SK-N-SH (cell line): ENCODE data around the gene PGBD4. TPM values are rescaled to one million over a fixed set of nuclear protein-coding genes. Genes with fewer than 3 reads are reported as not detected.

Experiments used
- CTCF ChIA-PET: fragments of 300-600, 350-600 bp; formaldehyde crosslinking; extraction: SDS; loops from one replicate; lab custom pipeline; 2021; lab: Yijun Ruan, JAX
- POLR2A ChIA-PET: fragments of 350-600 bp; sonication (Branson Sonifier 250); formaldehyde crosslinking; extraction: SDS; loops from one replicate; lab custom pipeline; 2020; ENCODE audit warnings: antibody characterized with exemption, inconsistent platforms; lab: Yijun Ruan, JAX
- DNase-seq: peaks from one replicate; pipeline ENCODE4 v3.0.0; 2012
- H2AFZ ChIP-seq: fragments of 200-600 bp; sonication (generic); 2 replicates; pipeline ENCODE4 v1.8.1; 2016; ENCODE audit warnings: antibody characterized with exemption, mild to moderate bottlenecking, low read depth
- H3F3A ChIP-seq: fragments of 200-600 bp; sonication (generic); replicated peaks from 2 replicates; pipeline ENCODE3; 2016; ENCODE audit warnings: antibody characterized with exemption, mild to moderate bottlenecking; ENCODE audit not compliant: insufficient read depth
- H3K27ac ChIP-seq, 2 experiments: fragments of 200-500 bp in 1 of 2; fragments of 200-600 bp in 1 of 2; sonication (Bioruptor generic) in 1 of 2; sonication (generic), shearing (Covaris generic) in 1 of 2; 2 replicates each; pipeline versions ENCODE4 v1.5.1 to v1.6.1; 2014 to 2016; ENCODE audit warnings: low read depth in 2 of 2, inconsistent platforms in 1 of 2, low read length in 1 of 2, mild to moderate bottlenecking in 1 of 2, mixed read lengths in 1 of 2
- H3K27me3 ChIP-seq: fragments of 200-600 bp; sonication (generic), shearing (Covaris generic); 2 replicates; pipeline ENCODE4 v1.6.1; 2016; ENCODE audit warnings: mixed run types; ENCODE audit not compliant: insufficient read depth
- H3K36me3 ChIP-seq, 2 experiments: fragments of 200-500 bp in 1 of 2; fragments of 200-600 bp in 1 of 2; sonication (Bioruptor generic) in 1 of 2; sonication (generic) in 1 of 2; replicated peaks in 1 of 2; 2 replicates each; pipeline versions ENCODE3 to v1.5.1; 2014 to 2016; ENCODE audit warnings: low read length in 1 of 2, mild to moderate bottlenecking in 1 of 2; ENCODE audit not compliant: insufficient read depth in 2 of 2, control insufficient read depth in 1 of 2
- H3K4me1 ChIP-seq, 2 experiments: fragments of 200-500 bp in 1 of 2; fragments of 200-600 bp in 1 of 2; sonication (Bioruptor generic) in 1 of 2; sonication (generic), shearing (Covaris generic) in 1 of 2; 2 replicates each; pipeline versions ENCODE4 v1.5.1 to v1.6.1; 2014 to 2016; ENCODE audit warnings: low read depth in 1 of 2, low read length in 1 of 2, mixed run types in 1 of 2; ENCODE audit not compliant: insufficient read depth in 2 of 2, control insufficient read depth in 1 of 2
- H3K4me2 ChIP-seq: fragments of 200-600 bp; sonication (generic), shearing (Covaris generic); 2 replicates; pipeline ENCODE4 v1.6.1; 2017; ENCODE audit warnings: mixed run types
- H3K4me3 ChIP-seq, 2 experiments: fragments of 200-500 bp in 1 of 2; fragments of 200-600 bp in 1 of 2; sonication (Bioruptor generic) in 1 of 2; sonication (generic), shearing (Covaris generic) in 1 of 2; 2 replicates each; pipeline versions ENCODE4 v1.5.1 to v1.8.1; 2014 to 2016; ENCODE audit warnings: low read depth in 2 of 2, inconsistent platforms in 1 of 2, low read length in 1 of 2, mild to moderate bottlenecking in 1 of 2, mixed read lengths in 1 of 2, moderate library complexity in 1 of 2
- H3K79me2 ChIP-seq: fragments of 200-600 bp; sonication (generic); 2 replicates; pipeline ENCODE4 v1.8.1; 2017; ENCODE audit warnings: mild to moderate bottlenecking; ENCODE audit not compliant: insufficient read depth
- H3K9ac ChIP-seq: fragments of 200-600 bp; sonication (generic); 2 replicates; pipeline ENCODE4 v1.6.1; 2017; ENCODE audit warnings: mixed run types
- H3K9me2 ChIP-seq: fragments of 200-600 bp; sonication (generic); 2 replicates; pipeline ENCODE4 v1.6.1; 2017; ENCODE audit warnings: mixed run types
- H3K9me3 ChIP-seq: fragments of 200-600 bp; sonication (generic); 2 replicates; pipeline ENCODE4 v1.6.1; 2017; ENCODE audit warnings: mixed run types, mild to moderate bottlenecking, moderate library complexity
- H4K20me1 ChIP-seq: fragments of 200-600 bp; sonication (generic); 2 replicates; pipeline ENCODE4 v1.6.1; 2017; ENCODE audit warnings: mild to moderate bottlenecking, mixed run types; ENCODE audit not compliant: insufficient read depth
- ELF1 ChIP-seq: IDR thresholded peaks from 2 replicates; pipeline ENCODE4 v1.4.0; 2012
- EP300 ChIP-seq, 2 experiments: IDR thresholded peaks; 2 replicates each; pipeline versions ENCODE4 v1.4.0 to v1.6.1; 2012; ENCODE audit warnings: borderline replicate concordance in 1 of 2, low read depth in 1 of 2, low read length in 1 of 2
- SIN3A ChIP-seq: IDR thresholded peaks from 2 replicates; pipeline ENCODE4 v1.6.1; 2012; ENCODE audit warnings: low read depth, mild to moderate bottlenecking, low read length, moderate library complexity, borderline replicate concordance
- TAF1 ChIP-seq: IDR thresholded peaks from 2 replicates; pipeline ENCODE4 v1.6.1; 2012; ENCODE audit warnings: low read depth, mild to moderate bottlenecking, low read length, moderate library complexity, borderline replicate concordance
- TCF12 ChIP-seq: IDR thresholded peaks from 2 replicates; pipeline ENCODE4 v1.4.0; 2012
- YY1 ChIP-seq: IDR thresholded peaks from 2 replicates; pipeline ENCODE4 v1.4.0; 2012; ENCODE audit warnings: low read depth, mild to moderate bottlenecking
- WGBS: methylation state at CpG from one replicate; pipeline ENCODE4 v1.1.6; 2017; ENCODE audit warnings: low lambda C conversion rate; 5-methylcytosine and 5-hydroxymethylcytosine counted together
- polyA plus RNA-seq, 3 experiments: library from polyadenylated mRNA; depleted of rRNA; stranded (reverse); fragments of >200 nt; gene quantifications; 2 replicates each; pipeline ENCODE4 v1.2.3, GENCODE V29; 2012
- TF ChIP-seq, protein P1 (sequence below): IDR thresholded peaks from 2 replicates; pipeline ENCODE4 v1.6.1; 2012; ENCODE audit warnings: mild to moderate bottlenecking, low read depth, low read length, moderate library complexity
- TF ChIP-seq, protein P2 (sequence below): IDR thresholded peaks from 2 replicates; pipeline ENCODE4 v1.4.0; 2012; ENCODE audit warnings: low read depth, borderline replicate concordance
- TF ChIP-seq, protein P3 (sequence below): IDR thresholded peaks from 2 replicates; pipeline ENCODE4 v1.4.0; 2012; ENCODE audit warnings: low read depth, borderline replicate concordance

PGBD4 gene
- polyA plus RNA-seq, 1 of the 3 experiments (the other 2 are of a cell fraction): 0.77 TPM

DNA sequence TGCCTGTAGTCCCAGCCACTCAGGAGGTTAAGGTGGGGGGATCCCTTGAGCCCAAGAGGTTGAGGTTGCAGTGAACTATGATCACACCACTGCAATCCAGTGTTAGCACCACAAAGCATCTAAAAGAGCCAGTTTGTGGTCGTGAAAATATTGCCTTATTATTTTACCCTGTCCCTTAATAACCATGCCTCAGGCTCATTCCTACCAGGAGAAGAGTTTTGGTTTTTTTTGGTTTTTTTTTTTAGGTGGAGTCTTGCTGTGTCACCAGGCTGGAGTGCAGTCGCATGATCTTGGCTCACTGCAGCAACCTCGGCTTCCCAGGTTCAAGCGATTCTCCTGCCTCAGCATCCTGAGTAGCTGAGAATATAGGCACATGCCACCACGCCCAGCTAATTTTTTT is 45.0 kb upstream of the PGBD4 start:
- Histone ChIP-seq H3K79me2 (no peaks in the 10 kb centered on the region), H3K4me2 (peak overlapping the region; percentile 10; the same call in 1 of the 2 replicates), H3F3A (peaks cover 16% of the 10 kb centered on the region), H3K27ac (peak overlapping the region in 1 of 2 experiments; percentile 76; a peak in 2 of 4 replicates), H4K20me1 (no peaks in the 10 kb centered on the region), H3K36me3 (no peaks in the 10 kb centered on the region), H2AFZ (peak overlapping the region; percentile 80; the same call in 1 of the 2 replicates), H3K9ac (no peak overlapping the region; the same call in 1 of the 2 replicates), H3K4me3 (no peak overlapping the region), H3K27me3 (no peaks in the 10 kb centered on the region)
- no peak for DNase-seq
- POLR2A ChIA-PET: no interaction called here
- TF ChIP-seq TAF1: no peak
- TF ChIP-seq SIN3A: no peak
- TF ChIP-seq, all 33 proteins: peak for 0
- CTCF ChIA-PET: no interaction called here
- WGBS: 88% methylated on average over 5 of the region's 5 CpGs
- H3K9me2 ChIP-seq: no peaks in the 10 kb centered on the region
- peaks cover 0 to 9% of the 10 kb centered on the region in 2 experiments; a peak in 1 of 4 replicates for H3K4me1 ChIP-seq
- peaks cover 1% of the 10 kb centered on the region; the same call in 1 of the 2 replicates for H3K9me3 ChIP-seq

DNA sequence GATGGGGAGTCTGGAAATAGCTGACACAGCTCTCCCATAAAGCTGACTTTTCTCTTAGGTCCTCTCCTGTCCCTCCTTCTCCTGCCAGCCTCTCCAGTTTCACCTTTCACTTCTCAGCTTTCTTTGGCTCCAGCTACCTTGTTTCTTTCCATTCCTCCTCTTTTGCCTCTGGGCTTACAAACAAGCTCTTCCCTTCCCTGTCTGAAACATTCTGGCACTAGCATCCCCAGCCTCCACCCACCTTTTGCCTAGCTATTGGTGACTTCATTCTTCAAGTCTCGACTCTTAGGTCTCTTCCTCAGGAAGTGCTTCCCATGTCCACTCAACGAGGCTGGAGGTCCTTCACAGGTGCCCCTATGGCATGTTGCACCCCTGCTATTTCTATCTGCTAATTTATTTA is 42.4 kb upstream of the PGBD4 start:
- 21% methylated on average over 2 of the region's 2 CpGs for WGBS
- TF ChIP-seq YY1: no peak
- no peak for TF ChIP-seq SIN3A
- TF ChIP-seq ELF1: no peak
- TF ChIP-seq, protein P1, sequence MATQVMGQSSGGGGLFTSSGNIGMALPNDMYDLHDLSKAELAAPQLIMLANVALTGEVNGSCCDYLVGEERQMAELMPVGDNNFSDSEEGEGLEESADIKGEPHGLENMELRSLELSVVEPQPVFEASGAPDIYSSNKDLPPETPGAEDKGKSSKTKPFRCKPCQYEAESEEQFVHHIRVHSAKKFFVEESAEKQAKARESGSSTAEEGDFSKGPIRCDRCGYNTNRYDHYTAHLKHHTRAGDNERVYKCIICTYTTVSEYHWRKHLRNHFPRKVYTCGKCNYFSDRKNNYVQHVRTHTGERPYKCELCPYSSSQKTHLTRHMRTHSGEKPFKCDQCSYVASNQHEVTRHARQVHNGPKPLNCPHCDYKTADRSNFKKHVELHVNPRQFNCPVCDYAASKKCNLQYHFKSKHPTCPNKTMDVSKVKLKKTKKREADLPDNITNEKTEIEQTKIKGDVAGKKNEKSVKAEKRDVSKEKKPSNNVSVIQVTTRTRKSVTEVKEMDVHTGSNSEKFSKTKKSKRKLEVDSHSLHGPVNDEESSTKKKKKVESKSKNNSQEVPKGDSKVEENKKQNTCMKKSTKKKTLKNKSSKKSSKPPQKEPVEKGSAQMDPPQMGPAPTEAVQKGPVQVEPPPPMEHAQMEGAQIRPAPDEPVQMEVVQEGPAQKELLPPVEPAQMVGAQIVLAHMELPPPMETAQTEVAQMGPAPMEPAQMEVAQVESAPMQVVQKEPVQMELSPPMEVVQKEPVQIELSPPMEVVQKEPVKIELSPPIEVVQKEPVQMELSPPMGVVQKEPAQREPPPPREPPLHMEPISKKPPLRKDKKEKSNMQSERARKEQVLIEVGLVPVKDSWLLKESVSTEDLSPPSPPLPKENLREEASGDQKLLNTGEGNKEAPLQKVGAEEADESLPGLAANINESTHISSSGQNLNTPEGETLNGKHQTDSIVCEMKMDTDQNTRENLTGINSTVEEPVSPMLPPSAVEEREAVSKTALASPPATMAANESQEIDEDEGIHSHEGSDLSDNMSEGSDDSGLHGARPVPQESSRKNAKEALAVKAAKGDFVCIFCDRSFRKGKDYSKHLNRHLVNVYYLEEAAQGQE: no peak
- TF ChIP-seq, protein P2, sequence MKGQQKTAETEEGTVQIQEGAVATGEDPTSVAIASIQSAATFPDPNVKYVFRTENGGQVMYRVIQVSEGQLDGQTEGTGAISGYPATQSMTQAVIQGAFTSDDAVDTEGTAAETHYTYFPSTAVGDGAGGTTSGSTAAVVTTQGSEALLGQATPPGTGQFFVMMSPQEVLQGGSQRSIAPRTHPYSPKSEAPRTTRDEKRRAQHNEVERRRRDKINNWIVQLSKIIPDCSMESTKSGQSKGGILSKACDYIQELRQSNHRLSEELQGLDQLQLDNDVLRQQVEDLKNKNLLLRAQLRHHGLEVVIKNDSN: no peak
- TF ChIP-seq TCF12: no peak
- no peak for TF ChIP-seq EP300 (IDR thresholded peaks at IDR 0.05; ENCODE audit: borderline replicate concordance in 1 of 2, low read depth in 1 of 2, low read length in 1 of 2)
- TF ChIP-seq, protein P3, sequence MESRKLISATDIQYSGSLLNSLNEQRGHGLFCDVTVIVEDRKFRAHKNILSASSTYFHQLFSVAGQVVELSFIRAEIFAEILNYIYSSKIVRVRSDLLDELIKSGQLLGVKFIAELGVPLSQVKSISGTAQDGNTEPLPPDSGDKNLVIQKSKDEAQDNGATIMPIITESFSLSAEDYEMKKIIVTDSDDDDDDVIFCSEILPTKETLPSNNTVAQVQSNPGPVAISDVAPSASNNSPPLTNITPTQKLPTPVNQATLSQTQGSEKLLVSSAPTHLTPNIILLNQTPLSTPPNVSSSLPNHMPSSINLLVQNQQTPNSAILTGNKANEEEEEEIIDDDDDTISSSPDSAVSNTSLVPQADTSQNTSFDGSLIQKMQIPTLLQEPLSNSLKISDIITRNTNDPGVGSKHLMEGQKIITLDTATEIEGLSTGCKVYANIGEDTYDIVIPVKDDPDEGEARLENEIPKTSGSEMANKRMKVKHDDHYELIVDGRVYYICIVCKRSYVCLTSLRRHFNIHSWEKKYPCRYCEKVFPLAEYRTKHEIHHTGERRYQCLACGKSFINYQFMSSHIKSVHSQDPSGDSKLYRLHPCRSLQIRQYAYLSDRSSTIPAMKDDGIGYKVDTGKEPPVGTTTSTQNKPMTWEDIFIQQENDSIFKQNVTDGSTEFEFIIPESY: no peak
- ChIA-PET CTCF (interaction anchor here (0.8 to 0.9 kb wide), 3 partner anchors 20 to 309 kb away, joined by 3 to 5 read pairs (median 4); partner anchors contain the start of gene KATNBL1), POLR2A (no interaction called here)
- no peaks in the 10 kb centered on the region for H3K27me3 ChIP-seq
- no peak for DNase-seq
- H3K4me1 ChIP-seq: peaks cover 0 to 9% of the 10 kb centered on the region in 2 experiments; a peak in 1 of 4 replicates
- no peak overlapping the region for H3K27ac ChIP-seq
- no peaks in the 10 kb centered on the region for H3K36me3 ChIP-seq
- peaks cover 12% of the 10 kb centered on the region for H3F3A ChIP-seq
- H3K9ac ChIP-seq: no peak overlapping the region
- no peak overlapping the region for H2AFZ ChIP-seq
- H3K9me3 ChIP-seq: no peaks in the 10 kb centered on the region
- no peak overlapping the region for H3K4me3 ChIP-seq
- H4K20me1 ChIP-seq: no peaks in the 10 kb centered on the region
- H3K4me2 ChIP-seq: no peak overlapping the region
- H3K9me2 ChIP-seq: no peaks in the 10 kb centered on the region
- H3K79me2 ChIP-seq: no peaks in the 10 kb centered on the region
